Measurements from ENCODE around the gene ORC1. TPM values are rescaled to one million over a fixed set of nuclear protein-coding genes. Genes with fewer than 3 reads are reported as not detected.

ORC1 gene
- total and polyA plus RNA-seq, 4 experiments from 2014 or later = 0.16 to 1.5 (median 0.68) TPM

DNA sequence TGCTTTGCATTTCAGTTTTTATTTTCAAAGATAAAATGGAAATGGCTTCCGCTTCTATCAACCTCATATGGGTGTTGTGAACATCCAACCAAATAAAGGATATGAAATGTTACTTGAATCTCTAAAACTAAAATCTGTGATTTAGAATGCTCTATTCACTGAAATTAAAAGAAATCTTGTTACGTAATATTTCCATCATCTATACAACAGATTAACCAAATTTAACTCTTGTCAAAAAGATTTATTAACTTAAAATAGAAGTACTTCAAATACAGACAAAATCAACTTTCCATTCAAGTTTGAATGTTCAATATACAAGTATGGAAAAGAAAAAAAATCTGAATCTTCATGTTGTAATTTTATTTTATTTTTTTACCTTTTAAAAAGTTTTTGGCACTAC, 18.8 kb upstream of the ORC1 start:
- intact Hi-C loops (cut with micrococcal nuclease) = loop anchor here (5.0 kb wide), 1 partner anchor 264 kb away; no protein-coding TSS in a partner anchor
- peak overlapping the region in 6 of 7 donors; percentile 38 to 90 (median 65) for H3K27ac Mint-ChIP-seq
- H3K4me1 ChIP-seq (ENCODE audit: insufficient read depth, low read length) = peaks cover 61% of the 10 kb centered on the region
- H3K27ac ChIP-seq (ENCODE audit: low read depth, low read length) = no peak overlapping the region
- peak overlapping the region in 1 of 8 donors; percentile 50 for H3K4me3 Mint-ChIP-seq
- peaks cover 23 to 37% of the 10 kb centered on the region in 2 donors for H3K36me3 Mint-ChIP-seq
- H3K4me3 ChIP-seq (ENCODE audit: low read length in 2 of 2) = no peak overlapping the region
- peaks cover 7% of the 10 kb centered on the region for H3K36me3 ChIP-seq (ENCODE audit: insufficient read depth, low read length)
- DNase-seq = no peak
- H3K27me3 ChIP-seq (ENCODE audit: insufficient read depth, low read length) = no peaks in the 10 kb centered on the region
- no peaks in the 10 kb centered on the region for H3K9me3 Mint-ChIP-seq
- H3K27me3 Mint-ChIP-seq = no peaks in the 10 kb centered on the region
- ChIA-PET POLR2A (ENCODE audit: partially characterized antibody) (interaction anchor here (0.6 to 3.2 kb wide), 21 partner anchors 10 to 303 kb away, joined by 3 to 74 read pairs (median 7); partner anchors contain the start of genes CC2D1B, COA7, ORC1 and PRPF38A), CTCF (ENCODE audit: partially characterized antibody) (interaction anchor here (0.9 to 2.4 kb wide), 8 partner anchors 12 to 261 kb away, joined by 3 to 11 read pairs (median 3); partner anchors contain the start of genes ORC1, PRPF38A and SHISAL2A)
- H3K4me1 Mint-ChIP-seq = peaks cover 40 to 60% (median 50%) of the 10 kb centered on the region in 4 donors
- H3K9me3 ChIP-seq (ENCODE audit: control insufficient read depth in 1 of 2, low read length in 2 of 2) = no peaks in the 10 kb centered on the region

DNA sequence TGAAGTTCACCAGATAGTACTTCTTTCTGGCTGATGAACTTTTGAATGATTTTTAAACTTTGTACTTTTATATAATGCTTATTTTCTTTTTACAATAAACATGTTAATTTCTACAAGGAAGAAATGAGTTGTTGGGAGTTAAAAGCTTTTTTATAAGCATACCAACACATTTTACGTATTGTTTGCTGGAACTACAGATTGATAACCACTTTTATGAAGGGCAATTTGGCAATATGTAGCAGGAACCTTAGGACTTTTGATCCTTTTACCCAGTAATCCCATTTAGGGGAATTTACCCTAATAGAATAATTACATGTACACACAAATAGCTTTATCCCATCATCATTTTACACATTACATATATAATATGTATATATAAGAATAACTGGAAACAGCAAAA, 16.5 kb upstream of the ORC1 start:
- ChIA-PET POLR2A (ENCODE audit: partially characterized antibody) (no interaction called here), CTCF (ENCODE audit: partially characterized antibody) (no interaction called here)
- Histone ChIP-seq H3K4me3 (ENCODE audit: low read length in 2 of 2) (no peak overlapping the region), H3K27me3 (ENCODE audit: insufficient read depth, low read length) (no peaks in the 10 kb centered on the region), H3K36me3 (ENCODE audit: insufficient read depth, low read length) (peaks cover 21% of the 10 kb centered on the region), H3K4me1 (ENCODE audit: insufficient read depth, low read length) (peaks cover 51% of the 10 kb centered on the region), H3K9me3 (ENCODE audit: control insufficient read depth in 1 of 2, low read length in 2 of 2) (no peaks in the 10 kb centered on the region), H3K27ac (ENCODE audit: low read depth, low read length) (no peak overlapping the region)
- peak overlapping the region in 6 of 7 donors; percentile 19 to 78 (median 33) for H3K27ac Mint-ChIP-seq
- H3K4me1 Mint-ChIP-seq = peaks cover 32 to 55% (median 42%) of the 10 kb centered on the region in 4 donors
- intact Hi-C loops (cut with micrococcal nuclease) = loop anchor here (5.0 kb wide), 1 partner anchor 267 kb away; no protein-coding TSS in a partner anchor
- H3K4me3 Mint-ChIP-seq = no peak overlapping the region
- H3K9me3 Mint-ChIP-seq = no peaks in the 10 kb centered on the region
- no peak for DNase-seq
- peaks cover 25 to 46% of the 10 kb centered on the region in 2 donors for H3K36me3 Mint-ChIP-seq
- no peaks in the 10 kb centered on the region for H3K27me3 Mint-ChIP-seq

DNA sequence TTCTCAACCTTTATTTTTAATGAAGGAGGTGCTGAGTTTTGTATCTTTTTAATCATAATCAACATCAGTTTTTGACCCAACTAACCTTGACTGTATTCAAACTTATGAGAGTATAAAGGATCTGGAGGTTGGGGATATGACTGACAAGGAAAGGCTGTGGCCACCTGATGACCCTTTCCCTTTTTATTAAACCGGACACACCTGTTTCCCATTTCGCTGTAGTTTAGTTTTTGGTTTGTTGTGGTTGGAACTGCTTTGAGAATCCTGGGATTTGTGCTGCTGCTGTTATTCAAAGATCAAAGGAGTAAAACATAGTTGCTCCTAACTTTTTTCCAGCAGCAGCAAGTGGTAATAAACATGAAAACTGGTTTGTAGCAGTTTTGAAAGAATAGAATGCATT, 12.6 kb upstream of the ORC1 start:
- intact Hi-C loops (cut with micrococcal nuclease) = no loop called here
- ChIA-PET CTCF (ENCODE audit: partially characterized antibody) (no interaction called here), POLR2A (ENCODE audit: partially characterized antibody) (interaction anchor here (0.7 kb wide), 1 partner anchor 11 kb away, joined by 3 read pairs; no protein-coding TSS in a partner anchor)
- peaks cover 54 to 71% of the 10 kb centered on the region in 2 donors for H3K36me3 Mint-ChIP-seq
- H3K4me1 Mint-ChIP-seq = peaks cover 10 to 25% (median 17%) of the 10 kb centered on the region in 4 donors
- H3K4me3 Mint-ChIP-seq = no peak overlapping the region
- Histone ChIP-seq H3K9me3 (ENCODE audit: control insufficient read depth in 1 of 2, low read length in 2 of 2) (no peaks in the 10 kb centered on the region), H3K27ac (ENCODE audit: low read depth, low read length) (no peak overlapping the region), H3K4me3 (ENCODE audit: low read length in 2 of 2) (no peak overlapping the region), H3K4me1 (ENCODE audit: insufficient read depth, low read length) (peaks cover 17% of the 10 kb centered on the region), H3K36me3 (ENCODE audit: insufficient read depth, low read length) (peaks cover 58% of the 10 kb centered on the region), H3K27me3 (ENCODE audit: insufficient read depth, low read length) (no peaks in the 10 kb centered on the region)
- no peaks in the 10 kb centered on the region for H3K9me3 Mint-ChIP-seq
- no peaks in the 10 kb centered on the region for H3K27me3 Mint-ChIP-seq
- H3K27ac Mint-ChIP-seq = peak overlapping the region in 1 of 7 donors; percentile 37
- no peak for DNase-seq

DNA sequence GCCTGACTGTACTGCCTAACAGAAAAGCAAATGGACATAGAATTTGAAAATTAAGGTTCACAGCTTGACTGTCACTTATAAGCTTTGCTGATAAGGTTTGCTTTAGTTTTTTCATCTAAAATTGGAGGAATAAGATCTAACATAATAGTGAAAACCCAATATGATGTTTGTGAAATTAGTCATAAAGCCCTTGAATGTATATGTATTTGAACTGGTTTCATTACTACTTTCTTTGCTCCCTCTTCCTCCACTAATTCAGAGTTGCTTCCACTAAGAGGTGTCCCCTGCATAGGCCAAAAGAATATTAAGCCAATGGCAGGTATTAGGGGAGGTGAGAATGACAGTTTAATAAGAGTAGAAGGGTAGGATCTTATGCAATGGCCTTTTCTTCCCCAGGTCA, 10.7 kb upstream of the ORC1 start:
- Histone ChIP-seq H3K9me3 (ENCODE audit: control insufficient read depth in 1 of 2, low read length in 2 of 2) (no peaks in the 10 kb centered on the region), H3K36me3 (ENCODE audit: insufficient read depth, low read length) (peaks cover 65% of the 10 kb centered on the region), H3K27me3 (ENCODE audit: insufficient read depth, low read length) (no peaks in the 10 kb centered on the region), H3K4me3 (ENCODE audit: low read length in 2 of 2) (no peak overlapping the region), H3K27ac (ENCODE audit: low read depth, low read length) (no peak overlapping the region), H3K4me1 (ENCODE audit: insufficient read depth, low read length) (peaks cover 12% of the 10 kb centered on the region)
- Mint-ChIP-seq H3K9me3 (no peaks in the 10 kb centered on the region), H3K36me3 (peaks cover 66 to 79% of the 10 kb centered on the region in 2 donors), H3K27me3 (no peaks in the 10 kb centered on the region), H3K4me1 (peaks cover 10 to 26% (median 18%) of the 10 kb centered on the region in 4 donors), H3K4me3 (no peak overlapping the region), H3K27ac (peak overlapping the region in 1 of 7 donors; percentile 31)
- ChIA-PET CTCF (ENCODE audit: partially characterized antibody) (interaction anchor here (0.7 kb wide), 1 partner anchor 1565 kb away, joined by 3 read pairs; no protein-coding TSS in a partner anchor), POLR2A (ENCODE audit: partially characterized antibody) (interaction anchor here (0.6 to 2.8 kb wide), 2 partner anchors 10 to 335 kb away, joined by 5 to 9 read pairs; partner anchors contain the start of genes ORC1 and PRPF38A)
- intact Hi-C loops (cut with micrococcal nuclease) = no loop called here
- no peak for DNase-seq

DNA sequence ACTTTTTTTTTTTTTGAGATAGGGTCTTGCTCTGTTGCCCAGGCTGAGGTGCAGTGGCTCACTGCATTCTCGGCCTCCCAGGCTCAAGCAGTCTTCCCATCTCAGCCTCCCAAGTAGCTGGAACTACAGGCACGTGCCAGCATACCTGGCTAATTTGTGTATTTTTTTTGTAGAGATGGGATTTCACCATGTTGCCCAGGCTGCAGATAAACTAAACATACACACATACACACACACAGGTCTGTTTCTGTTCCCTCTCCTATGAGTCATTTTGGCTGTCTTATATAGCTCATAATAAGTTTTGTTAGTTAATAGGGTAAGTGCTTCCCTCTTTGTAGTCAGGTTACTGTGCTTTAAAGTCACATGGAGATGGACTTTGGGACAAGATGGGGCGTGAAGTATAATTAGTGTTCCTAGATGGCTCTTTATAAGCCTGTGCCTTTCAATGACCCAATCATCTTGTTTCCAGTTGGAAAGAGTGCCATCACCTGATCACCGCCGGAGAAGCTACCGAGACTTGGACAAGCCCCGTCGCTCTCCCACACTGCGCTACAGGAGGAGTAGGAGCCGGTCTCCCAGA, 9.3 kb upstream of the ORC1 start:
- no peaks in the 10 kb centered on the region for H3K4me1 ChIP-seq (ENCODE audit: insufficient read depth, low read length)
- Mint-ChIP-seq H3K4me1 (peaks cover 6 to 22% (median 12%) of the 10 kb centered on the region in 4 donors), H3K36me3 (peaks cover 66 to 78% of the 10 kb centered on the region in 2 donors), H3K27me3 (no peaks in the 10 kb centered on the region), H3K9me3 (no peaks in the 10 kb centered on the region), H3K4me3 (no peak overlapping the region), H3K27ac (peak overlapping the region in 1 of 7 donors; percentile 17)
- ChIA-PET POLR2A (ENCODE audit: partially characterized antibody) (interaction anchor here (1.1 to 2.8 kb wide), 4 partner anchors 9 to 219 kb away, joined by 3 to 12 read pairs (median 6); partner anchors contain the start of genes CC2D1B, ORC1, PRPF38A and SHISAL2A), CTCF (ENCODE audit: partially characterized antibody) (no interaction called here)
- no peak overlapping the region for H3K27ac ChIP-seq (ENCODE audit: low read depth, low read length)
- no peak for DNase-seq
- H3K27me3 ChIP-seq (ENCODE audit: insufficient read depth, low read length) = no peaks in the 10 kb centered on the region
- H3K36me3 ChIP-seq (ENCODE audit: insufficient read depth, low read length) = peaks cover 78% of the 10 kb centered on the region
- H3K4me3 ChIP-seq (ENCODE audit: low read length in 2 of 2) = no peak overlapping the region
- H3K9me3 ChIP-seq (ENCODE audit: control insufficient read depth in 1 of 2, low read length in 2 of 2) = no peaks in the 10 kb centered on the region
- intact Hi-C loops (cut with micrococcal nuclease) = no loop called here

DNA sequence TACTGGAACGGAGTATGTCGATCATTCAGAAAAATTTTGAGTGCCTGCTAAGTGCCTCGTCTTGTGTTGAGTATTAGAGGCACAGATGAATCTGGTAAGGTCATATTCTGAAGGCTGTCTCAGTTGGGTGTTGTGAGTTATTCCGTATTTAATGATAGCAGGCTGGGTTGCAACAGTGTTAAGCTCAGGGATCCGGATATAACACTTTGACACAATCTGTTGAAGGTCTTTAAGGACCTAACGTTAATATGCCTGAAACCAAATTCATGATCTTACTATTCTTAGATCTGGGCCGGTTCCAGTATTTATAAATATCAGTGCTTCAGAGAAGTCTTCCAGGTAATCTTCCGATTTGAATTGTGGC, 734 bp upstream of the ORC1 start:
- POLR2A ChIA-PET (ENCODE audit: partially characterized antibody) = interaction anchor here (1.0 to 3.4 kb wide), 19 partner anchors 9 to 321 kb away, joined by 3 to 74 read pairs (median 6); partner anchors contain the start of genes CC2D1B, GPX7, SHISAL2A and TUT4
- H3K27ac ChIP-seq (ENCODE audit: low read depth, low read length) = peak overlapping the region; percentile 91
- no peaks in the 10 kb centered on the region for H3K27me3 Mint-ChIP-seq
- CTCF ChIA-PET (ENCODE audit: partially characterized antibody) = interaction anchor here (0.8 to 2.7 kb wide), 9 partner anchors 19 to 282 kb away, joined by 3 to 13 read pairs (median 5); partner anchors contain the start of genes GPX7 and SHISAL2A
- intact Hi-C loops (cut with micrococcal nuclease) = loop anchor here (1.0 to 10.0 kb wide), 8 partner anchors 19 to 830 kb away; partner anchors contain the start of genes CC2D1B, MAGOH, NRDC and SHISAL2A
- no peak for DNase-seq
- H3K9me3 ChIP-seq (ENCODE audit: control insufficient read depth in 1 of 2, low read length in 2 of 2) = no peaks in the 10 kb centered on the region
- H3K27ac Mint-ChIP-seq = peak overlapping the region; percentile 94 to 99 (median 99)
- peaks cover 25% of the 10 kb centered on the region for H3K4me1 ChIP-seq (ENCODE audit: insufficient read depth, low read length)
- H3K36me3 ChIP-seq (ENCODE audit: insufficient read depth, low read length) = peaks cover 29% of the 10 kb centered on the region
- H3K9me3 Mint-ChIP-seq = peaks cover 0 to 2% (median 0%) of the 10 kb centered on the region in 8 donors
- H3K27me3 ChIP-seq (ENCODE audit: insufficient read depth, low read length) = no peaks in the 10 kb centered on the region
- peaks cover 22 to 44% (median 36%) of the 10 kb centered on the region in 4 donors for H3K4me1 Mint-ChIP-seq
- H3K36me3 Mint-ChIP-seq = peaks cover 22 to 42% of the 10 kb centered on the region in 2 donors
- H3K4me3 Mint-ChIP-seq = peak overlapping the region; percentile 98 to 100 (median 100)
- H3K4me3 ChIP-seq (ENCODE audit: low read length in 2 of 2) = peak overlapping the region; percentile 85 to 88
